Activated effector memory CD4-positive, alpha-beta T cell treated with anti-CD3 and anti-CD28 coated beads, Interleukin-2, amount 50 U/mL, for 16 hours (primary cell): Measurements from ENCODE around the gene NDUFS2.
A peak's percentile ranks its signal among the peaks of the same experiment; 100 is the strongest.
"Not testable (repeated sequence)": the region's sequence is repeated elsewhere in the genome, so short reads cannot be mapped to it uniquely, and the experiment has no call there.

Source experiments
- DNase-seq: peaks from one replicate; pipeline ENCODE4 v3.0.0-alpha.2; 2020

The NDUFS2 gene

DNA sequence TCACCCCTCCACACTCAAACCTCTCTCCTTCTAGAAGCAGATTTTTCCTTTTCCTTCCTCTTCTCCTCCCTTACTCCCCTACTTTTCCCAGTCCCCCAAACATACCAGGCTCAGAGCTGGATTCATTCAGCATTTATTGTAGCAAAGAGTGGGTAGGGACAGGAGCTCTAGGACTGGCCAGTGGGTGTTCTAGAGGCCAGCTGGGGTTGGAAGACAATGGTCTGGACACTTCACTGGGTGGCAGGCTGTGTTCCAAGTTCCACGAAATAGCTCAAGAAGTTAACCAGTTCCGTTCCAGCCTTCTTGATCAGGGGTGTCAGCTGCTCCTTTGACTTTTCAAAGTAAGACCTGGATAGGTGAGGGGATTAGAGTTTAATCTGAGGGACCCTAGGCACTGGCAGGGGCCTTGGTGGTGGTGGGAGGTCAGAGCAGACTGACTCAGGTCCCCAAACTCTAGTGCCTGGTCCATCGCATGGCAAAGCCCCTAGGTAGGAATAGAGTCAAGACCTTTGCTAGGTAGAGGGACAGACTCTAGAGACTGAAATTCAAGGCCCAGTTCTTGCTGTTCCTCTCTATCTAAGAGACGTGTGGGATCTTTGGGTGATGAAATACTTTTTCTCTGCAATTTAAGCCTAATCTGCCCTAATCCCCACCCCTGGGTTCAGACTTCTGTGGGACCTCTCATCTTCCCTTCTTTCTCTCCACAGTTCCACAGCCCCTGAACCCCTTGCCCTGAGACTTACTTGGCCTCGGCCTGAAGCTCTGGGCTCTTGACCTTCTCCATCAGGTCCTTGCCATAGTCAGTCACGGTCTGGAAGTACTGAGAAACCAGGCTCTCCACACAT, 20.2 kb downstream of the NDUFS2 start:
- DNase-seq, result no peak

DNA sequence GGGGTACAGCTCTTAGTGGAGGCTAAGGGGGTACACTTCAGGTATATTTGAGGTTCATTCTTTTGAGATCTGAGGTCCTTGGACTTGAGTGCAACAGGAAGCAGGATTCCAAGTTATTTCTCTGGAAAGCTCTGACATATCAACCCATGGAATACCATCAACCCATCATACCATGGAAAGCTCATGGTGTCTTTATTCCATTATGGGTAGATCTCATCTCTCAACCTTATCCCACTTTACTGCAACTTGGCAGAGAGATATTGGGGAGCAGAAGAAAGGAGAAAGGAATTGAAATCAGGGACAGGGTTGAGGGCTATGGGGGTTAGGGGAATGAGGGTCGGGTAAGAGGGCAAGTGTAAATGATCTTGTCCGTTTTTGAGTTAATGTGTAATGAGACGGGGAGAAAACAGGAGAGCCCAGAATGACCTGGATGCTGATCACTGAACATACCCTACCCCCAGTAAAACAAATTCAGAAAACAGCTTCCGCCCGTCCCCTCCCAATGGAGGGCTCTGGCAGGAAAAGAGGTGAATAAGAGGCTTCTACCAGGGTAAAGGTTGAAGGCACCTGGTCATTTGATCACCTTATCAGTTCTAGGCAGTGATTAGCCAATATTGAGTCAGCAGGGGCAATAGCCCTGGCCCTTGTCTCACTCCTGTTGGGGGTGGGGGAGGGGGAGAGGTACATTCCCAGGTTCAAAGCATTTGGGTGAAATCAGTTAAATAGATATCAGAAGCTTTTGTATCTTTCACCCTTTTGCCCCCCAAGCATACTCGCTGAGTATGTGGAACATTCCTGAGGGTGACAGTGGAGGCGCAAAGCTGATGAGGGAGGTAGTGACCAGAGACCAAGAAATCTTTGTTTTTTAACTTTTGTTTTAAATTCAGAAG, 21.9 kb downstream of the NDUFS2 start:
- DNase-seq, result no peak

DNA sequence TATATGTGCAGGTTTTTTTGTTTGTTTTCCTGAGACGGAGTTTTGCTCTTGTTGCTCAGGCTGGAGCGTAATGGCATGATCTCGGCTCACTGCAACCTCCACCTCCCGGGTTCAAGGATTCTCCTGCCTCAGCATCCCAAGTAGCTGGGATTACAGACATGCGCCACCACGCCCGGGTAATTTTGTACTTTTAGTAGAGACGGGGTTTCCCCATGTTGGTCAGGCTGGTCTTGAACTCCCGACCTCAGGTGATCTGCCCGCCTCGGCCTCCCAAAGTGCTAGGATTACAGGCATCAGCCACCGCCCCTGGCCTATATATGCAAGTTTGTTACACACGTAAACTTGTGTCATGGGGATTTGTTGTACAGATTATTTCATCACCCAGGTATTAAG, 22.5 kb downstream of the NDUFS2 start:
- DNase-seq, result not testable (repeated sequence)

DNA sequence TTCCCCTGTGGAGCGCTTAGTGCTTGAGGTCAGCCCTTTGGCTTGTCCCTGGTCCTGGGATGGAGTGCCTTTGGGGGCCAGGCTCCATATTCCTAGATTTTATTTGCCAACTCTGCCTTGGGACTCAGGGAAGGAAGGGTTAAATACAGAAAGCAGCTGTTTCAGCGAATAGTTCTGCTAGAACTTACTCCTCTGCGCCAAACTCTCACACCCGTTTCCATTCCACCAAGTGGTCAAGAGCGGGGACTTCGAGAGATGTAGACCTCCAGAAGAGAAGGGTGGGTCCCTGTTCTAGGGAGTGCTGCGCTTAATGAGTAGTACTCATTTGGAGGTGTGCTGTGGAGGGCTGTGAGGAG, 23.0 kb downstream of the NDUFS2 start:
- DNase-seq, result no peak

DNA sequence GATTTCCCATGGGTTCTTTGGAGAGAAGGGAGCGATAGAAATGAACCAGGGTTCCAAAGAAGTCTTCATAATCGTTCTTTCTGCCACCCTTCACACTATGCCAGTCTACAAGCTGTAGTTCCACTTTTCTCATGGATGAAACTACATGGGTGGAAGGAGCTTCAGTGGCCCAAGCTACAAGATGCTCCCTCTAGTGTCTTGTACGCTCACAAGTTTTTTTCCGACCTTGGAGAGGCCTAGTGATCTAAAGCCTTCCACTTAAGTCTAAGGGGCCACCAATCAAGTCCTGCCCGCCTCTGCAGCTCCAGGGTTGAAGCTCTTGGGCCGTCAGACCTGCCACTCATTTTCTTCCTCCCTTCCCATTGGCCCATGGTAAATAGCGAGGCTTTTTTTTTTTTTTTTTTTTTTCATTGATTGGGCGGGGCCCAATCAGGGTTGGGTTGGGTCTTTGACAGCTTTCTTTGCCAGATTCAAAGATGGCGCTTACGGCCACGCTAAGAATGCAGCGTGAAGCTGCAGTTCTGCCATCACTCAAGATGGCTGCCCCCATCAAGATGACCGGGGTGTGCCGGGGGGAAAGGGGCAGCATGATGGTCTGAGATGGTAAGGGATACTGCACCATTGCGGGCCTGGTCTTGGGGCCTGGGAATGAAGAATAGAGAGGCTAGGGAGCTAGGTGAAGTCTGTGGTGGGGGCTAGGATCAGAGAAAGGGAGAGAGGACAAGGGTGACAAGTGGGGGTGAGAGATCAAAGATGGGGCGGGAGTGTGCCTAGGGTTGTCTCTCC, 23.6 kb downstream of the NDUFS2 start, which contains the start of gene TOMM40L:
Gene TOMM40L, plus strand, starts transcription at position 527 of the 786 bp plus-strand sequence. CDS start 430 bp downstream, outside the sequence.
- DNase-seq, result peak; percentile 94

DNA sequence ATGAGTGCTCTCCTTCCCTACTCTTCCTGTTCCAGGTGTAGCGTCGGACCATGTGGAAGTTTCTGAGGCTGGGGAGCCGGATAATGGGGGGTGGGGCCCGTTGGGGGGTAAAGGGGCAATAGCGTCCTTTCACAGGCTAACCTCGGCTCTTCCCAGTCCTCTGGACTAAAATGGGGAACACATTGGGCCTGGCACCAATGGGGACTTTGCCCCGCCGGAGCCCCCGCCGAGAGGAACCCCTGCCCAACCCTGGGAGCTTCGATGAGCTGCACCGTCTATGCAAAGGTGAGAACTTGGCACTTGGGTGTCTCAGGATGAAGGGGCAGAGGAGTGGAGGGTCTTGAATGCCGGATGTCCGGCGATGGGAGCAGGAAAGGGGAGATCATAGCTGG, 24.1 kb downstream of the NDUFS2 start:
- DNase-seq, result peak; percentile 67

DNA sequence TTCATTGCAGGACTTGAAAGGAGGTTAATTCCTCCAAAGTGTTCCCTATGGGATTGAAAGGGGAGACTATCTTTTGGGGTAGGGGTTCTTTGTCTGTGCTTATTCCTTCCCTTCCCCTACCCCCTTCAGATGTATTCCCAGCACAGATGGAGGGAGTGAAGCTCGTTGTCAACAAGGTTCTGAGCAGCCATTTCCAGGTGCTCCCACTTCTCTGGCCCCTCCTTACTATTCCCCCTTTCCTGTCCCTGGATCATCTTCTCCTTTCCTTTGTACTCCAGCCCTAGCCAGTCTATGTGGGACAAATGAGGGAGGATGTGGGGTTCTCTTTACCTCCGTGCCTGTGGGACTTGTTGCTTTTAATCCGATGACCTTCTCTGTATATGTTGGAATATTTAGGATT, 24.6 kb downstream of the NDUFS2 start:
- DNase-seq, result no peak

DNA sequence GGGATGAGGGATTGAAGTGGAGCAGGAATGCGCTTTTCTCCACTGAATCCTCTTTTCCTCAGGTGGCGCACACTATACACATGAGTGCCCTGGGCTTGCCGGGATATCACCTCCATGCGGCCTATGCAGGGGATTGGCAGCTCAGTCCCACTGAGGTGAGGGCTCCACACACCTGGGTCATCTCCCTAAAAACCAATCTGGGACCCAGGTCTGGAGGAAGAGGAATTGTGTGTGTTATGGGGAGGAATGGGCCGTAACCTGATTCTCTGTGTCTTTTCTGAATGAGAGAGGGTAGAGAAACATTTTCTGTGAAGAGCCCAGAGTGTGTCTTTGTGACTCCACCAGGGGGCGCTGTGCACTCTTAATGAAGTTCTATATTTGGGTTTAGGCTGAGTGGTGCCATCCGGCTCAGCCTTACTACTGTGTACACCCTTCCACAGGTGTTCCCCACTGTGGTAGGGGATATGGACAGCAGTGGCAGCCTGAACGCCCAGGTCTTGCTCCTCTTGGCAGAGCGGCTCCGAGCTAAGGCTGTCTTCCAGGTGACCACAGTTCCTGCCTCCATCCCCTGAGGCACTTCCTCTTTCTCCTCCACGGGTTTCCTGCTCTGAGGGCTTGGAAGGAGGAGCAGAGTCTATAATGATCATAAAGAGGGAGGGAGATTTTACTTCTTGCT, 25.2 kb downstream of the NDUFS2 start:
- DNase-seq, result peak; percentile 95

DNA sequence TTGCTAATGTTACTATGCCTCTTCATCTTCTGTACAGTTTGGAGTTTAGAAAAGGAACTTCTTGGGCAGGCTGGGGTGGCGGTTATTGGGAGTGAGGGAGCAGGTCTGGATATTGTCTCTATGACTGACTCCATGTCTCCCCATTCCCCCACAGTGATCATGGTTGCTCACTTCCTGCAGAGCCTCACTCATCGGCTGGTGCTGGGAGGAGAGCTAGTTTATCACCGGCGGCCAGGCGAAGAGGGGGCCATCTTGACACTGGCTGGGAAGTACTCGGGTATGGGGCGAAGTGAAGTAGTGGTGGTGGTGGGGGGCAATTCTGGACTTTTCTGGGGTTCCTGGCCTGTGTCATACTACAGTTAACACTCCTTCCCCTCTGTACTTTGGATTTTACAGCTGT, 25.9 kb downstream of the NDUFS2 start:
- DNase-seq, result no peak

DNA sequence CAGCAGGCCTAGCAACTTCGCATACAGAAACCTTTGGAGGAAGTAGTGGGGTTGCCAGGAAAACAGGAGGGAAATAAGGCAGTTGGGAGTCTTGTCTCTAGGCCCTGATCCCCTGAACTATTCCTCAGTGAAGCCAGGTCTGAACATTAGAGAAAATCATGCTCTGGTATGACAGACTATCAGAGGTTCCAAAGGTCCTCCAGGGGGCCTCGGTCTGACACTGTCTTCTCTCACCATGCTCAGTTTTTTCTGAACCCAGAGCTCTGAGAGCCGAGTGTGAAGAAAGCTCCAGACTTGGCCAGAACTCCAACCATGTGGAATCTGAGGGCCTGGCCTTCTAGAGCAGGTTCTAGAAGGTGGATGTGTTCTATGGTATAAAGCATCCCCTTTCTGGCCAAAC, 27.7 kb downstream of the NDUFS2 start:
- DNase-seq, result no peak

DNA sequence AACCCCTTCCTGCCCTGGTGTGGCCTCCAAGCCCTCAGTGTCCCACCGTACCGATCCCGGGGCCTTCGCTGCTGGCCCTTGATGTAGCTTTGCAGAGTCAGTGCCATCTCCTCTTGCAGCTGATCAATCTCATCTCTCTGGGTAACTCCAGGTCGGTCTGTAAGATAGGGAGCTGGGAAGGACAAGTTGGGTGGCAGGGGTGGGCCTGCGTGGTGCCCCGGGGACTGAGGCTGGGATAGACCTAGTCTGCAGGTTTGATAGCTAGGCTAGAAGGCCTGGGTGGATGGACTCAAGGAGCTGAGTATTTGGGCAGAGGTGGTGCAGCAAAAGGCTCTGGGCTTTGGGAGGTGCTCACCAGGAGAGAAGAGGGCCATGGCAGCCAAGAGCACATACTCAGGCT, 28.6 kb downstream of the NDUFS2 start:
- DNase-seq, result no peak

DNA sequence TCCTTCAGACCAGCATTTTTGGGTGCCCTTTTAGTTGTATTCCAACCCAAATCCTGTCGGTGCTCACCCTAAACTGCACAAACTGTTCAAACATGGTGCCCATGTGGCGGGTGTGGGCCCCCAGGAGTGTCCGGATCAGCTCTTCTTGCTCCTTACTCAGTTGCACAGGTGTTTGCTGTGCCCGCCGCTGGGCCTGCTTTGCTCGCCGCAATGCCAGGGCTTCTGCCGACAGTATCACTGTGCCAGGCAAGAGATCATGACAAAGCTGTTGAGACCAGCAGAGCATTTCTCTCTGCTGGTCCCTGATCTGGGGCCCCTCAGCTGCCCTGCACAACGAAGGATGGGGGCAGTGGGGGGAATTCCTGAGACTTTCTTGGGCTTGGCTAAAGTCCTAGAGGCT, 30.9 kb downstream of the NDUFS2 start:
- DNase-seq, result no peak

DNA sequence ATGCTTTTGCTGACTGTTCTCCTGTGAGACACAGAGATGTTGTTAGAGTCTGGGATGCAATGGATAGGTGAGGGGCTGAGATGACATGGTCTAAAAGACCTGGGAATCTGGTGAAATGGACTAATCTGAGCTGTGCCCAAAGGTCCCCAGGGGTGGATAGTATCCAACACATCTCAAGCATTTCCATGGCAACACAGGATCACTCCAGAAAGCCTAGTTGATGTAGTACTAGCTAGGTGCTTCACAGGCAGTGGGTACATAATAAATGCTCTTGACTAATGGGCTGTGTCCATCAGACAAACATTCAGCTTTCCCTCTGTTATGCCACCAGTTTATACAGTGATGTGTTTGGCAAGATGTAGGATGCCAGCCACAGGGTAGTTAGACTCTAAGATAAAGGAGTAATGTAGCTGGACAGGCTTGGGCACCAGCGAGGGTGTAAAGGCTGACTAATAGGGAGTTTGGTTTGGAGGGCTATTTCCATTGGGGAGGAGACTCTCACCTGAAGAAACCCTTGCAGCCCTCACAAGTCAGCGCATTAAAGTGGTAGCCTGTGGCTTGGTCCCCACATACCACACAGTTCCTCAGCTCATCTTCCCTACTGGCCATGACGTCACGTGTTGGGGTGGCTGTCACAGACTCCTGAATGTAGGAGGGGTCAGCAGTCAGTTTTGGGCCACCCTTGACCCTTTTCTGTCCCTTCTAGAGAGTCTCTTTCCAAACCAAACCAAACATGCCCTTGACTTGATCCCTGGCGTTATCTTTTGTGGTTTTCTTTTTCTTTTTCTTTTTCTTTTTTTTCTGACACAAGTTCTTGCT, 34.0 kb downstream of the NDUFS2 start:
- DNase-seq, result no peak

DNA sequence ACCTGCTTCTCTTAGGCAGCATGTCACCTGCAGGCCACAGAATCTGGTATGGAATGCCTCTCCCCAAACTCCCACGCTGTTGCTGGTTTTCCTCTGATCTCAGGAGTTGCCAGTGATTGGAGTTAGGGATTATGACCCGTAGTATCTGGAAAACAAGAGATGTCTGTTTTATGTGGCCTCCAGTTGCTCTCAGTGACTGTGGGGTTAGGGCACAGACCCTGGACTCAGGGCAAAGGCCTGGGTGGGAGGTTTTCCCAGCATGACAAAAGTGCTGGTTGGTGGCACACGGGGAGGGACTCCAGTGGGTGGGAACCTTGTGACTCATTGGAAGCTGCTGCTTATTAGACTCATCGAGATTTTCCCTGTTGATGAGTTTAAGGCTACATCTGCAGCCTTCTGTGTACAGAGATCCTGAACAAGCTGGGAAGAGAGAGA, 35.9 kb downstream of the NDUFS2 start, which contains the start of gene NR1I3:
Gene NR1I3, minus strand, starts transcription at position 165 of the 435 bp plus-strand sequence. CDS start 1,638 bp downstream, outside the sequence.
- no peak for DNase-seq

DNA sequence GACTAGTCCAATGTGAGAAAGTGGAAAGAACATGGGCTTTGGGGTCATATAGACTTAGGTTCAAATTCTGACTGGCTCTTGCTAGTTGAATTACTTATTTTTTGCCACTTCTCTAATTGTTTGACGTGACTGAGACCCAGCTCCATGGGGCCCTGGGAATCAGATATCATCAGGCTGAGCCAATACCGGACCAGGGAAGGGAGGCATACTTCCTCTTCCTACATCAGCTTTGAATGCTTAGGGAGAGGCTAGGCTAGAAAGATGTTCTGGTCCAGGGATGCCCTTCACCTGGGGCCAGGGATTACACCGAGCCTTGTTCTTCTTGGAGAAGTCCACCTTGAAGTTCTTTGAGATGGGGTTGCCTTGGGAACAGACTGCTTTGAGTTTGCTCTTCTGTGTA, 39.5 kb downstream of the NDUFS2 start:
- no peak for DNase-seq

DNA sequence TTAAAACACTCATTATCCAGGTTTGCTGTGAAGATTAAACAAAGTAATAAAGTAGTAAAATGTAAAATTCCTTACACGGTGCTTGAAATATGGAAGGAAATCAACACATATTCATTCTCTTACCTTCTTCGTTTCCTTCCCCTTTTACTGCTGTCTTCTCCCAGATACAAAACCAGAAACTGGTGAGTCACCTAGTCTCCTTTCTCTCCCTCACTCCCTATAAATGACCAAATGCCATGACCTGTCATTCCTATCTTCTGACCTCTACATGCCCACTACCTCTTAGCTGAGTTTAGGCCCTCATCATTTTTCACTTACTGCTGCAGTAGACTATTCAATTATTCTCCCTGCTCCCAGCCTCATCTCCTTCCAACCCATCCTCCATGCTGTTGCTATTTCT, 40.1 kb downstream of the NDUFS2 start:
- DNase-seq, result no peak

DNA sequence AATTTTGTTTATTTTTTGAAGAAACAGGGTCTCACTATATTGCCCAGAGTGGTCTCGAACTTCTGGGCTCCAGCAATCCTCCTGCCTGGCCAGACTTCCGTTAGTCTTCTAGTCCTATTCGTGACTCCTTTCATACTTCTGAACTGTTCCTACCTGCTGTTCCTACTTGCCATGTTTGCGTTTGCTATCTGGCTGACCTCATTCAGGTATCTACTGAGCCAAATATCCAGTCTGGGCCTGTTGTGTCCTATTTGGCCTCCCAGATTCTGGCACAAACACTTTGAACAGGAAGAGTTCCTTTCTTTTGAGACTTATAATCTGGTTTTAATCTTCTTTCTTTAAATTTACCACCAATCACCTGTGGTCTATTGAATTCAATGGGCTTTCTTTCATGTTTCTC, 42.7 kb downstream of the NDUFS2 start:
- no peak for DNase-seq

DNA sequence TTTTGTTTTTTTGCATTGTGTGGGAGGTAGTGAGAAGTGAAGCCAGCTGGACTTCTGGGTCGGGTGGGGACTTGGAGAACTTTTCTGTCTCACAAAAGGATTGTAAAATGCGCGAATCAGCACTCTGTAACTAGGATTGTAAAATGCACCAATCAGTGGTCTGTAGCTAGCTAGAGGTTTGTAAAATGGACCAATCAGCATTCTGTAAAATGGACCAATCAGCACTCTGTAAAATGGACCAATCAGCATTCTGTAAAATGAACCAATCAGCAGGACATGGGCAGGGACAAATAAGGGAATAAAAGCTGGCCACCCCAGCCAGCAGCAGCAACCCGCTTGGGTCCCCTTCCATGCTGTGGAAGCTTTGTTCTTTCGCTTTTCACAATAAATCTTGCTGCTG, 47.9 kb downstream of the NDUFS2 start:
- DNase-seq, result not testable (repeated sequence)

DNA sequence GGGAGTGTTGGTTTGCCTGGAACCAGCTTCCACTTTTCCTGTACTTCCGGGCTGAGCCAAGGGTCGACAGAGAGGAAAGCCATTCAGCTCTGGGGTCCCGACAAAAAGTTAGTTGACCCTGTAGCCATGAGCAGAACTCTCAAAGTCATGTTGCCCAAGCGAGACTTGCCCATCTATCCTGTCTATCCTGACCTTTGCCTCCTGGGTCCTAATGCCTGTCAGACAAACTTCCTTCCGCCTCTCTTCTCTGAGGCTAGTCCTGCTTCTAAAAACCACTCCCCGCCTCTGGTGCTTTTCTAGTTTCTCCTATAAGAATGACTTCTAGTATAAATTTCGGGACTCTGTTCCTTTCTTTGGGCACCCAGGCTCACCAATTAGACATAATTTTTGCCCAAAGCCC, 48.7 kb downstream of the NDUFS2 start:
- DNase-seq, result no peak

DNA sequence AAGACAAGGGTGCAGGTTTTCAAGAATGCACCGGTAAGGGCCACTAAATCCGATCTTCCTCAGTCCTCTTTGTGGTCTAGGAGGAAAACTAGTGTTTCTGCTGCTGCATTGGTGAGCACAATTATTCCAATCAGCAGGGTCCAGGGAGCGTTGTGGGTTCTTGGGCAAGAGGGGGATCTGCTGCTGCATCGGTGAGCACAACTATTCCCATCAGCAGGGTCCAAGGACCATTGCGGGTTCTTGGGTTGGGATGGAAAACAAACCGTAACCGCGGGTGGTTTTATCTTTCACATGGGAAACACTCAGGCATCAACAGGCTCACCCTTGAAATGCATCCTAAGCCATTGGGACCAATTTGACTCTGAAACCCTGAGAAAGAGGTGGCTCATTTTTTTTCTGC, 49.4 kb downstream of the NDUFS2 start:
- no peak for DNase-seq

DNA sequence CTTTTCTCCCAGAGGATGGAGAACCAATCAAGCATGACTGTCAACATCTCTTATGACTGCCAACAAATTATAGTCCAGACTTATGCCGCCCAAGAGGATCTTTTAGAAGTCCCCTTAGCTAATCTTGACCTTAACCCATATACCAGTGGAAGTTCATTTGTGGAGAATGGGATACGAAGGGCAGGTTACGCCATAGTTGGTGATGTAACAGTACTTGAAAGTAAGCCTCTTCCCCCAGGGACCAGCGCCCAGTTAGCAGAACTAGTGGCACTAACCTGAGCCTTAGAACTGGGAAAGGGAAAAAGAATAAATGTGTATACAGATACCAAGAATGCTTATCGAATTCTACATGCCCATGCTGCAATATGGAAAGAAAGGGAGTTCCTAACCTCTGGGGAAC, 53.1 kb downstream of the NDUFS2 start:
- DNase-seq, result not testable (repeated sequence)
